RWPE1 (cell line): ENCODE results near the gene IPCEF1.

Experiments
- CTCF ChIA-PET: fragments of 350-600 bp; sonication (Branson Sonifier 250); formaldehyde crosslinking; extraction: SDS; loops from one replicate; lab custom pipeline; 2021; lab: Yijun Ruan, JAX
- POLR2A ChIA-PET: fragments of 400-600 bp; formaldehyde crosslinking; extraction: SDS; loops from one replicate; lab custom pipeline; 2020; ENCODE audit warnings: antibody characterized with exemption; ENCODE audit not compliant: low non-redundant PET; lab: Yijun Ruan, JAX
- DNase-seq: peaks from one replicate; pipeline ENCODE4 v3.0.0; 2012; ENCODE audit warnings: low spot score
- H3K27ac ChIP-seq: fragments of 450-650 bp; 2 replicates; pipeline ENCODE4 v1.5.1; 2017
- CTCF ChIP-seq: fragments of 450-650 bp; conservative IDR thresholded peaks from 2 replicates; pipeline ENCODE4 v1.5.1; 2017; ENCODE audit warnings: low read depth, mild to moderate bottlenecking

Gene IPCEF1

GRCh38 chr6:154284313-154284853 is 72.2 kb downstream of the IPCEF1 start:
- CTCF ChIA-PET = no interaction called here
- no peak for DNase-seq
- POLR2A ChIA-PET = no interaction called here
- TF ChIP-seq CTCF = no peak
- H3K27ac ChIP-seq = no peak overlapping the region

- H3K27ac ChIP-seq = no peak overlapping the region
- no peak for TF ChIP-seq CTCF
- DNase-seq = no peak
- CTCF ChIA-PET = interaction anchor here (0.7 to 0.8 kb wide), 2 partner anchors 677 to 918 kb away, joined by 3 to 6 read pairs; no protein-coding TSS in a partner anchor
- POLR2A ChIA-PET = no interaction called here
These were observed 76.1 kb downstream of the IPCEF1 start for GRCh38 chr6:154280521-154280920.

DNA sequence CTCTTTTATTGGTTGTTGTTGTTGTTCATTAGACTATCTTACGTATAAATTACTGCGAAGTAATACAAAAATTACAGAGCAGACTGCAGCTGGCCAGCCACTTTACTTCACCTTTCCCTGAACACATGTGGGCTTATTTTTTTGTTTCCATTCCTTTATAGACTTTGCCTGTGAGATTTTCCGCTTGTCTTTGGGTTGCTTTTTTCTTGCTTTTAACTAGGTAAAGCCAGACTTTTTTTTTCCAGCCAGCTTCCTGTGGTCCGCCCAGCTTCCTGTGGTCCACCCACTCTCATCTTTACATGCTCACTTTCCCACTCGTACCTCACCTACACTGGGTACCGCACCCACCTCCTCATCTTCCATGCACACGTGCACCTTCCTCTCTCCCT is 79.0 kb downstream of the IPCEF1 start:
- no peak for TF ChIP-seq CTCF
- DNase-seq = no peak
- no peak overlapping the region for H3K27ac ChIP-seq
- CTCF ChIA-PET = interaction anchor here (0.5 to 1.4 kb wide), 9 partner anchors 9 to 248 kb away, joined by 3 to 7 read pairs (median 4); no protein-coding TSS in a partner anchor
- POLR2A ChIA-PET = no interaction called here

DNA sequence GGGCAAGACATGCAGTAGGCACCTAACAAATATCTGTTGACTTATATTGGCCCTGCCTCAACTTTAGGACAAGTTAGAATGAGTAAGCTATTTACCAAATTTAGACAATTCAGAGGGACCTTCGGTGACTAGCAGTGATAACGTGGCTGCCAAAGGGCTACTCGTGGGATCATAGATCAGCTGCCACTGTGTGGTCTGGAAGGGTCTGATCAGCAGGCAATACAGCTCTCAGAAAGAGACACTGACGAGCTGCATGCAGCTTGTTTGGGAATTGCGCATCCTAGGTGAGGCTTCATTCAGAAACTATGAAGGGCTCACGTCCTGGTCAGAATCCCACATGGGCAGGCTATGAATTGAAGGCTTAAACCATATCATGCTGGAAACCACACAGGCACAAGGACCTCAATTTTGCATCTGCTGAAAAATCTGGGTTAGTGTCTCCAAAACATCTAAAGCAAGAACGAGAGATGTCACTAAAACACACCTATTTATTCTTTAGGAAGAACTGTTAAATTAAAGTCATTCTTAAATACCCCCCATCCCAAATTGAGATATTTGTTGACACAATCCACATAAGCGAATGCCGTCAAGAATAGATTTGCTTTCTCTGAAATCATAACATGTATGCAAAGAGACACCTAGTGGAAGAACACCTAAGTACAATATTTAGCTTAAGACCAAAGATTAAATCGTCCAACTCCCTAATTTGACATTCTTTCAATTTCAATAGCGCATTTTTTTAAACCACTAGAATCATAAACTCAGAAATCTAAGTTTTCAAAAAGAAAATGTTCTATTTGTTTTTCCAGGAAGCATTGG is 79.6 kb downstream of the IPCEF1 start:
- CTCF ChIA-PET = interaction anchor here (0.5 to 1.4 kb wide), 12 partner anchors 10 to 1176 kb away, joined by 3 to 7 read pairs (median 4); no protein-coding TSS in a partner anchor
- peak; percentile 42 for DNase-seq
- POLR2A ChIA-PET = interaction anchor here (0.5 kb wide), 1 partner anchor 398 kb away, joined by 4 read pairs; no protein-coding TSS in a partner anchor
- peak; percentile 52 for TF ChIP-seq CTCF
- no peak overlapping the region for H3K27ac ChIP-seq

DNA sequence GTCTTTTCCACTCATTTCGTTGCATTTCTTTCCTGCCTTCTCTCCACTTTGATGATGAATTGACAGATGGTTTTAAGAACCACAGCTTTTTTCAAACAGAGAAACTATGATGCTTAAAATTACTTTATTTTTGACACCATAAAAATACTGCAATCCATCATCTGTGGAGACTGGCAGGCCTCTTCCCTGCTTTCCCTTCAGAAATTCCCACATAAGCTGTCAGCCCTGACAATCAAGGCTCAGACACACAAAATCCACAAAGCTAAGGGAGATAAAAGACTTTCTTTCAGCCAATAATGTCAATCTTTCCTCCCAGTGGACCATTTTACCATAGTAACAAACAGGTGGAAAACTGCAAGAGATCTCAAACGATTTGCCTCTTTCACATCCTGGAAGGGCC is 82.4 kb downstream of the IPCEF1 start:
- CTCF ChIA-PET = interaction anchor here (0.6 kb wide), 2 partner anchors 119 to 236 kb away, joined by 3 to 5 read pairs; no protein-coding TSS in a partner anchor
- DNase-seq = no peak
- TF ChIP-seq CTCF = no peak
- POLR2A ChIA-PET = no interaction called here
- H3K27ac ChIP-seq = no peak overlapping the region

DNA sequence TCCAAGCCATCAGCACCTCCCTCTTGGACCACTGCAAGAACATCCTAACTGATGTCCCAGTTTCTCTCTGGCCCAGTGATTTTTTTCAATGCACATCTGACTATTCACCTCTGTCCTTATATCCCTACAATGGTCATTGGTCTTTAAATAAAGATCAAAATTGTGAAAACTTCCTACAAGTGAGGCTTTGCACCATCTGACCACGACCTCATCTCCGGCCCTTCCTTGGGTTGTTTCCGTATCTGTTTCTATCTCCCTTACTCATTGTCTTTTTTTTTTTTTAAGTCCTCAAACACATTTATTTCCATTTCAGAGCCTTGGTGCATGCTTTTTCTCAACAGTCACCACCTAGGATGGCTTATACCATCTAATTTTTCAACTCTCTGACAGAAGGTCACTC is 88.1 kb downstream of the IPCEF1 start:
- no peak for DNase-seq
- TF ChIP-seq CTCF = no peak
- POLR2A ChIA-PET = no interaction called here
- H3K27ac ChIP-seq = no peak overlapping the region
- CTCF ChIA-PET = no interaction called here
